SK-N-SH (cell line): ENCODE results near the gene SUV39H2. TPM values are rescaled to one million over a fixed set of nuclear protein-coding genes. Genes with fewer than 3 reads are reported as not detected.

Experiments
- CTCF ChIA-PET: fragments of 300-600, 350-600 bp; formaldehyde crosslinking; extraction: SDS; loops from one replicate; lab custom pipeline; 2021; lab: Yijun Ruan, JAX
- POLR2A ChIA-PET: fragments of 350-600 bp; sonication (Branson Sonifier 250); formaldehyde crosslinking; extraction: SDS; loops from one replicate; lab custom pipeline; 2020; ENCODE audit warnings: antibody characterized with exemption, inconsistent platforms; lab: Yijun Ruan, JAX
- DNase-seq: peaks from one replicate; pipeline ENCODE4 v3.0.0; 2012
- H2AFZ ChIP-seq: fragments of 200-600 bp; sonication (generic); 2 replicates; pipeline ENCODE4 v1.8.1; 2016; ENCODE audit warnings: antibody characterized with exemption, mild to moderate bottlenecking, low read depth
- H3F3A ChIP-seq: fragments of 200-600 bp; sonication (generic); replicated peaks from 2 replicates; pipeline ENCODE3; 2016; ENCODE audit warnings: antibody characterized with exemption, mild to moderate bottlenecking; ENCODE audit not compliant: insufficient read depth
- H3K27ac ChIP-seq, 2 experiments: fragments of 200-500 bp in 1 of 2; fragments of 200-600 bp in 1 of 2; sonication (Bioruptor generic) in 1 of 2; sonication (generic), shearing (Covaris generic) in 1 of 2; 2 replicates each; pipeline versions ENCODE4 v1.5.1 to v1.6.1; 2014 to 2016; ENCODE audit warnings: low read depth in 2 of 2, inconsistent platforms in 1 of 2, low read length in 1 of 2, mild to moderate bottlenecking in 1 of 2, mixed read lengths in 1 of 2
- H3K27me3 ChIP-seq: fragments of 200-600 bp; sonication (generic), shearing (Covaris generic); 2 replicates; pipeline ENCODE4 v1.6.1; 2016; ENCODE audit warnings: mixed run types; ENCODE audit not compliant: insufficient read depth
- H3K36me3 ChIP-seq, 2 experiments: fragments of 200-500 bp in 1 of 2; fragments of 200-600 bp in 1 of 2; sonication (Bioruptor generic) in 1 of 2; sonication (generic) in 1 of 2; replicated peaks in 1 of 2; 2 replicates each; pipeline versions ENCODE3 to v1.5.1; 2014 to 2016; ENCODE audit warnings: low read length in 1 of 2, mild to moderate bottlenecking in 1 of 2; ENCODE audit not compliant: insufficient read depth in 2 of 2, control insufficient read depth in 1 of 2
- H3K4me1 ChIP-seq, 2 experiments: fragments of 200-500 bp in 1 of 2; fragments of 200-600 bp in 1 of 2; sonication (Bioruptor generic) in 1 of 2; sonication (generic), shearing (Covaris generic) in 1 of 2; 2 replicates each; pipeline versions ENCODE4 v1.5.1 to v1.6.1; 2014 to 2016; ENCODE audit warnings: low read depth in 1 of 2, low read length in 1 of 2, mixed run types in 1 of 2; ENCODE audit not compliant: insufficient read depth in 2 of 2, control insufficient read depth in 1 of 2
- H3K4me2 ChIP-seq: fragments of 200-600 bp; sonication (generic), shearing (Covaris generic); 2 replicates; pipeline ENCODE4 v1.6.1; 2017; ENCODE audit warnings: mixed run types
- H3K4me3 ChIP-seq, 2 experiments: fragments of 200-500 bp in 1 of 2; fragments of 200-600 bp in 1 of 2; sonication (Bioruptor generic) in 1 of 2; sonication (generic), shearing (Covaris generic) in 1 of 2; 2 replicates each; pipeline versions ENCODE4 v1.5.1 to v1.8.1; 2014 to 2016; ENCODE audit warnings: low read depth in 2 of 2, inconsistent platforms in 1 of 2, low read length in 1 of 2, mild to moderate bottlenecking in 1 of 2, mixed read lengths in 1 of 2, moderate library complexity in 1 of 2
- H3K79me2 ChIP-seq: fragments of 200-600 bp; sonication (generic); 2 replicates; pipeline ENCODE4 v1.8.1; 2017; ENCODE audit warnings: mild to moderate bottlenecking; ENCODE audit not compliant: insufficient read depth
- H3K9ac ChIP-seq: fragments of 200-600 bp; sonication (generic); 2 replicates; pipeline ENCODE4 v1.6.1; 2017; ENCODE audit warnings: mixed run types
- H3K9me2 ChIP-seq: fragments of 200-600 bp; sonication (generic); 2 replicates; pipeline ENCODE4 v1.6.1; 2017; ENCODE audit warnings: mixed run types
- H3K9me3 ChIP-seq: fragments of 200-600 bp; sonication (generic); 2 replicates; pipeline ENCODE4 v1.6.1; 2017; ENCODE audit warnings: mixed run types, mild to moderate bottlenecking, moderate library complexity
- H4K20me1 ChIP-seq: fragments of 200-600 bp; sonication (generic); 2 replicates; pipeline ENCODE4 v1.6.1; 2017; ENCODE audit warnings: mild to moderate bottlenecking, mixed run types; ENCODE audit not compliant: insufficient read depth
- CHD2 ChIP-seq: fragments of 150-350 bp; IDR thresholded peaks from 2 replicates; pipeline ENCODE4 v1.6.1; 2018; ENCODE audit warnings: low read length; ENCODE audit not compliant: partially characterized antibody
- CTCF ChIP-seq: fragments of 200-600 bp; sonication (generic); IDR thresholded peaks from 2 replicates; pipeline ENCODE4 v1.6.1; 2017; ENCODE audit warnings: antibody characterized with exemption, mild to moderate bottlenecking, moderate library complexity
- ELF1 ChIP-seq: IDR thresholded peaks from 2 replicates; pipeline ENCODE4 v1.4.0; 2012
- FOXJ3 ChIP-seq: sonication (generic); formaldehyde crosslinking; IDR thresholded peaks from 2 replicates; pipeline ENCODE4 v1.5.1; 2020; ENCODE audit warnings: mild to moderate bottlenecking, missing genetic modification reagents
- FOXM1 ChIP-seq: IDR thresholded peaks from 2 replicates; pipeline ENCODE4 v1.4.0; 2012; ENCODE audit warnings: low read depth, mild to moderate bottlenecking
- GABPA ChIP-seq: IDR thresholded peaks from 2 replicates; pipeline ENCODE4 v1.4.0; 2012; ENCODE audit warnings: low read depth, mild to moderate bottlenecking
- JUND ChIP-seq: IDR thresholded peaks from 2 replicates; pipeline ENCODE4 v1.4.0; 2012
- MAX ChIP-seq: IDR thresholded peaks from 2 replicates; pipeline ENCODE4 v1.4.0; 2012; ENCODE audit warnings: low read depth
- MXI1 ChIP-seq: IDR thresholded peaks from 2 replicates; pipeline ENCODE4 v1.6.1; 2012; ENCODE audit warnings: mild to moderate bottlenecking, low read depth, low read length, improper control_type of control experiment
- NRF1 ChIP-seq: IDR thresholded peaks from 2 replicates; pipeline ENCODE4 v1.6.1; 2012; ENCODE audit warnings: low read depth, mild to moderate bottlenecking, low read length
- POLR2AphosphoS5 ChIP-seq: IDR thresholded peaks from 2 replicates; pipeline ENCODE4 v1.6.1; 2012; ENCODE audit warnings: low read depth, low read length
- RFX5 ChIP-seq: IDR thresholded peaks from 2 replicates; pipeline ENCODE4 v1.6.1; 2012; ENCODE audit warnings: mild to moderate bottlenecking, improper control_type of control experiment, low read length
- SIN3A ChIP-seq: IDR thresholded peaks from 2 replicates; pipeline ENCODE4 v1.6.1; 2012; ENCODE audit warnings: low read depth, mild to moderate bottlenecking, low read length, moderate library complexity, borderline replicate concordance
- TAF1 ChIP-seq: IDR thresholded peaks from 2 replicates; pipeline ENCODE4 v1.6.1; 2012; ENCODE audit warnings: low read depth, mild to moderate bottlenecking, low read length, moderate library complexity, borderline replicate concordance
- YY1 ChIP-seq: IDR thresholded peaks from 2 replicates; pipeline ENCODE4 v1.4.0; 2012; ENCODE audit warnings: low read depth, mild to moderate bottlenecking
- WGBS: methylation state at CpG from one replicate; pipeline ENCODE4 v1.1.6; 2017; ENCODE audit warnings: low lambda C conversion rate; 5-methylcytosine and 5-hydroxymethylcytosine counted together
- polyA plus RNA-seq, 3 experiments: library from polyadenylated mRNA; depleted of rRNA; stranded (reverse); fragments of >200 nt; gene quantifications; 2 replicates each; pipeline ENCODE4 v1.2.3, GENCODE V29; 2012
- TF ChIP-seq, protein P1 (sequence below): fragments of 150-350 bp; IDR thresholded peaks from 2 replicates; pipeline ENCODE4 v1.6.1; 2017; ENCODE audit warnings: antibody characterized with exemption, low read length, low read depth, borderline replicate concordance
- TF ChIP-seq, protein P2 (sequence below): IDR thresholded peaks from 2 replicates; pipeline ENCODE4 v1.4.0; 2012; ENCODE audit warnings: low read depth, borderline replicate concordance
- TF ChIP-seq, protein P3 (sequence below): IDR thresholded peaks from 2 replicates; pipeline ENCODE4 v1.4.0; 2012; ENCODE audit warnings: low read depth, borderline replicate concordance
- TF ChIP-seq, protein P4 (sequence below): IDR thresholded peaks from 2 replicates; pipeline ENCODE4; 2012

Gene SUV39H2, protein sequence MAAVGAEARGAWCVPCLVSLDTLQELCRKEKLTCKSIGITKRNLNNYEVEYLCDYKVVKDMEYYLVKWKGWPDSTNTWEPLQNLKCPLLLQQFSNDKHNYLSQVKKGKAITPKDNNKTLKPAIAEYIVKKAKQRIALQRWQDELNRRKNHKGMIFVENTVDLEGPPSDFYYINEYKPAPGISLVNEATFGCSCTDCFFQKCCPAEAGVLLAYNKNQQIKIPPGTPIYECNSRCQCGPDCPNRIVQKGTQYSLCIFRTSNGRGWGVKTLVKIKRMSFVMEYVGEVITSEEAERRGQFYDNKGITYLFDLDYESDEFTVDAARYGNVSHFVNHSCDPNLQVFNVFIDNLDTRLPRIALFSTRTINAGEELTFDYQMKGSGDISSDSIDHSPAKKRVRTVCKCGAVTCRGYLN
- 4.6 and 4.9 TPM in 2 replicates for polyA plus RNA-seq (2012; rRNA removed)
- polyA plus RNA-seq (2012; cell fraction: cytosol; rRNA removed) = 7.0 and 7.1 TPM in 2 replicates
- polyA plus RNA-seq (2012; cell fraction: nucleus; rRNA removed) = 1.4 and 2.4 TPM in 2 replicates

- H3K79me2 ChIP-seq = peaks cover 79% of the 10 kb centered on the region
These were observed at the start of gene SUV39H2 for GRCh38 chr10:14878266-14879123. Gene SUV39H2, plus strand, starts transcription at chr10:14878866. Its CDS starts 23 bp downstream, at chr10:14878889.

More at GRCh38 chr10:14878266-14879123, at the start of gene SUV39H2:
- Histone ChIP-seq H3K36me3 (peaks cover 11 to 16% of the 10 kb centered on the region in 2 experiments), H3K9ac (peak within 1 kb of the TSS; percentile 90), H3K4me1 (peaks cover 18 to 19% of the 10 kb centered on the region in 2 experiments; a peak in 3 of 4 replicates), H4K20me1 (no peaks in the 10 kb centered on the region), H3K27ac (peak within 1 kb of the TSS; percentile 94 to 96), H2AFZ (peak within 1 kb of the TSS; percentile 82), H3K4me3 (peak within 1 kb of the TSS; percentile 88 to 97), H3K9me3 (no peaks in the 10 kb centered on the region), H3K27me3 (no peaks in the 10 kb centered on the region), H3K4me2 (peak within 1 kb of the TSS; percentile 91), H3K9me2 (no peaks in the 10 kb centered on the region), H3F3A (peaks cover 8% of the 10 kb centered on the region)
- peak; percentile 100 for DNase-seq
- ChIA-PET CTCF (interaction anchor here (0.8 to 1.7 kb wide), 6 partner anchors 9 to 381 kb away, joined by 3 to 8 read pairs (median 4); partner anchors contain the start of genes CDNF, HSPA14 and MSANTD7), POLR2A (interaction anchor here (0.8 to 2.8 kb wide), 5 partner anchors 9 to 81 kb away, joined by 3 to 36 read pairs (median 12); partner anchors contain the start of genes CDNF, DCLRE1C, HSPA14 and MEIG1)
- peak; percentile 81 for TF ChIP-seq TAF1
- peak; percentile 97 for TF ChIP-seq CHD2
- peak; percentile 92 for TF ChIP-seq YY1
- TF ChIP-seq, protein P1, sequence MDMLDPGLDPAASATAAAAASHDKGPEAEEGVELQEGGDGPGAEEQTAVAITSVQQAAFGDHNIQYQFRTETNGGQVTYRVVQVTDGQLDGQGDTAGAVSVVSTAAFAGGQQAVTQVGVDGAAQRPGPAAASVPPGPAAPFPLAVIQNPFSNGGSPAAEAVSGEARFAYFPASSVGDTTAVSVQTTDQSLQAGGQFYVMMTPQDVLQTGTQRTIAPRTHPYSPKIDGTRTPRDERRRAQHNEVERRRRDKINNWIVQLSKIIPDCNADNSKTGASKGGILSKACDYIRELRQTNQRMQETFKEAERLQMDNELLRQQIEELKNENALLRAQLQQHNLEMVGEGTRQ = 0 out of 2 replicates have a peak, but pooled peaks have one; percentile 18
- TF ChIP-seq NRF1 = peak; percentile 80
- TF ChIP-seq, protein P2, sequence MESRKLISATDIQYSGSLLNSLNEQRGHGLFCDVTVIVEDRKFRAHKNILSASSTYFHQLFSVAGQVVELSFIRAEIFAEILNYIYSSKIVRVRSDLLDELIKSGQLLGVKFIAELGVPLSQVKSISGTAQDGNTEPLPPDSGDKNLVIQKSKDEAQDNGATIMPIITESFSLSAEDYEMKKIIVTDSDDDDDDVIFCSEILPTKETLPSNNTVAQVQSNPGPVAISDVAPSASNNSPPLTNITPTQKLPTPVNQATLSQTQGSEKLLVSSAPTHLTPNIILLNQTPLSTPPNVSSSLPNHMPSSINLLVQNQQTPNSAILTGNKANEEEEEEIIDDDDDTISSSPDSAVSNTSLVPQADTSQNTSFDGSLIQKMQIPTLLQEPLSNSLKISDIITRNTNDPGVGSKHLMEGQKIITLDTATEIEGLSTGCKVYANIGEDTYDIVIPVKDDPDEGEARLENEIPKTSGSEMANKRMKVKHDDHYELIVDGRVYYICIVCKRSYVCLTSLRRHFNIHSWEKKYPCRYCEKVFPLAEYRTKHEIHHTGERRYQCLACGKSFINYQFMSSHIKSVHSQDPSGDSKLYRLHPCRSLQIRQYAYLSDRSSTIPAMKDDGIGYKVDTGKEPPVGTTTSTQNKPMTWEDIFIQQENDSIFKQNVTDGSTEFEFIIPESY = peak; percentile 91
- peak; percentile 13; the same call in 1 of the 2 replicates for TF ChIP-seq ELF1
- TF ChIP-seq CTCF = 0 out of 2 replicates have a peak, but pooled peaks have one; percentile 18
- TF ChIP-seq JUND = no peak
- TF ChIP-seq MXI1 = peak; percentile 94
- TF ChIP-seq SIN3A = peak; percentile 23; the same call in 1 of the 2 replicates
- TF ChIP-seq, protein P3, sequence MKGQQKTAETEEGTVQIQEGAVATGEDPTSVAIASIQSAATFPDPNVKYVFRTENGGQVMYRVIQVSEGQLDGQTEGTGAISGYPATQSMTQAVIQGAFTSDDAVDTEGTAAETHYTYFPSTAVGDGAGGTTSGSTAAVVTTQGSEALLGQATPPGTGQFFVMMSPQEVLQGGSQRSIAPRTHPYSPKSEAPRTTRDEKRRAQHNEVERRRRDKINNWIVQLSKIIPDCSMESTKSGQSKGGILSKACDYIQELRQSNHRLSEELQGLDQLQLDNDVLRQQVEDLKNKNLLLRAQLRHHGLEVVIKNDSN = peak; percentile 36; the same call in 1 of the 2 replicates
- peak; percentile 93 for TF ChIP-seq MAX
- peak; percentile 88 for TF ChIP-seq POLR2AphosphoS5
- no peak for TF ChIP-seq FOXJ3 (CRISPR knock-in tag)
- no peak for TF ChIP-seq GABPA
- no peak for TF ChIP-seq FOXM1
- 0 out of 2 replicates have a peak, but pooled peaks have one; percentile 22 for TF ChIP-seq RFX5
- TF ChIP-seq, protein P4, sequence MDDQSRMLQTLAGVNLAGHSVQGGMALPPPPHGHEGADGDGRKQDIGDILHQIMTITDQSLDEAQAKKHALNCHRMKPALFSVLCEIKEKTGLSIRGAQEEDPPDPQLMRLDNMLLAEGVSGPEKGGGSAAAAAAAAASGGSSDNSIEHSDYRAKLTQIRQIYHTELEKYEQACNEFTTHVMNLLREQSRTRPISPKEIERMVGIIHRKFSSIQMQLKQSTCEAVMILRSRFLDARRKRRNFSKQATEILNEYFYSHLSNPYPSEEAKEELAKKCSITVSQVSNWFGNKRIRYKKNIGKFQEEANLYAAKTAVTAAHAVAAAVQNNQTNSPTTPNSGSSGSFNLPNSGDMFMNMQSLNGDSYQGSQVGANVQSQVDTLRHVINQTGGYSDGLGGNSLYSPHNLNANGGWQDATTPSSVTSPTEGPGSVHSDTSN = peak; percentile 68
- 0% methylated on average over 8 of the region's 102 CpGs for WGBS
